Retinal pigment epithelial cell (primary cell): ENCODE data around the gene FMC1.
"Not testable (repeated sequence)": the region's sequence is repeated elsewhere in the genome, so short reads cannot be mapped to it uniquely, and the experiment has no call there.

Experiments used
- DNase-seq: peaks from one replicate; pipeline ENCODE4 v3.0.0-alpha.2; 2010; ENCODE audit warnings: low read depth
- H3K4me3 ChIP-seq: 2 replicates; pipeline ENCODE4 v1.5.1; 2011; ENCODE audit warnings: mild to moderate bottlenecking, low read length, control low read depth, moderate library complexity
- CTCF ChIP-seq: conservative IDR thresholded peaks from 2 replicates; pipeline ENCODE4 v1.5.1; 2011; ENCODE audit warnings: low read depth, low read length, control low read depth, inconsistent platforms

FMC1 gene

GRCh38 chr7:139340808-139341057, 404 bp upstream of the FMC1 start:
- TF ChIP-seq CTCF: no peak
- H3K4me3 ChIP-seq: peak overlapping the region; percentile 95
- no peak for DNase-seq

GRCh38 chr7:139341776-139342226, 664 bp downstream of the FMC1 start:
- peak overlapping the region; percentile 95 for H3K4me3 ChIP-seq
- DNase-seq: no peak
- TF ChIP-seq CTCF: no peak

- no peak overlapping the region for H3K4me3 ChIP-seq
- TF ChIP-seq CTCF: no peak
- DNase-seq: no peak
Measured at GRCh38 chr7:139345042-139345441, 3.9 kb downstream of the FMC1 start.

GRCh38 chr7:139351027-139351426, 9.9 kb downstream of the FMC1 start:
- DNase-seq: no peak
- TF ChIP-seq CTCF: no peak
- H3K4me3 ChIP-seq: no peak overlapping the region

GRCh38 chr7:139354729-139355128, 13.6 kb downstream of the FMC1 start:
- no peak overlapping the region for H3K4me3 ChIP-seq
- no peak for DNase-seq
- TF ChIP-seq CTCF: no peak

GRCh38 chr7:139355320-139355719, 14.2 kb downstream of the FMC1 start:
- no peak for DNase-seq
- H3K4me3 ChIP-seq: no peak overlapping the region
- no peak for TF ChIP-seq CTCF

- peak overlapping the region; percentile 96 for H3K4me3 ChIP-seq
- not testable (repeated sequence) for DNase-seq
Measured at GRCh38 chr7:139357729-139358506, 16.8 kb downstream of the FMC1 start.
